B cell (primary cell): ENCODE measurements around the gene GABRD. TPM values are rescaled to one million over a fixed set of nuclear protein-coding genes. Genes with fewer than 3 reads are reported as not detected.

Experiments
- ATAC-seq: fragments of 200-7000 bp; cut with Tn5 transposase; one replicate; pipeline ENCODE4 v1.10.0; 2021; ENCODE audit warnings: low read depth, mild to moderate bottlenecking, moderate number of reproducible peaks, moderate library complexity
- CTCF ChIA-PET: fragments of 350-600 bp; sonication (Branson Sonifier 250); formaldehyde crosslinking; loops from one replicate; lab custom pipeline; 2021; ENCODE audit warnings: antibody characterized with exemption, inconsistent platforms; lab: Charles Lee
- POLR2A ChIA-PET: fragments of 350-600 bp; sonication (Branson Sonifier 250); formaldehyde crosslinking; loops from one replicate; lab custom pipeline; 2021; ENCODE audit warnings: antibody characterized with exemption; lab: Charles Lee
- DNase-seq: peaks from one replicate; pipeline ENCODE4 v3.0.0; 2013
- H2AFZ ChIP-seq: 2 replicates; pipeline ENCODE4 v1.6.1; 2012; ENCODE audit warnings: mild to moderate bottlenecking, low read depth, low read length; ENCODE audit not compliant: insufficient read depth, poor library complexity, severe bottlenecking
- H3K27ac ChIP-seq, 2 donors: 1 replicate in 1 of 2; 2 replicates in 1 of 2; pipeline ENCODE4 v1.5.1; 2012 to 2013; ENCODE audit warnings: low read length in 2 of 2, mild to moderate bottlenecking in 2 of 2, moderate library complexity in 1 of 2
- H3K27me3 ChIP-seq, 4 experiments: fragments of 200-600 bp in 1 of 4; sonication (generic) in 1 of 4; replicated peaks in 1 of 4; 1 replicate in 2 of 4; 2 replicates in 2 of 4; pipeline versions ENCODE4 v1.6.1 to v1.7.0; 2013 to 2016; ENCODE audit warnings: low read length in 3 of 4, mild to moderate bottlenecking in 2 of 4, mixed read lengths in 1 of 4, moderate library complexity in 1 of 4; ENCODE audit not compliant: insufficient read depth in 4 of 4, control insufficient read depth in 3 of 4; ENCODE audit errors: control extremely low read depth in 1 of 4
- H3K36me3 ChIP-seq, 2 experiments: replicated peaks in 1 of 2; 1 replicate in 1 of 2; 2 replicates in 1 of 2; pipeline versions ENCODE4 v1.6.1 to v1.7.1; 2013; ENCODE audit warnings: low read length in 1 of 2; ENCODE audit not compliant: insufficient read depth in 2 of 2, control insufficient read depth in 1 of 2; ENCODE audit errors: control extremely low read depth in 1 of 2, extremely low read depth in 1 of 2
- H3K4me1 ChIP-seq, 2 donors: fragments of 200-600 bp in 1 of 2; sonication (generic) in 1 of 2; 1 replicate in 1 of 2; 2 replicates in 1 of 2; pipeline versions ENCODE4 v1.5.1 to v1.6.1; 2013 to 2017; ENCODE audit warnings: low read length in 2 of 2; ENCODE audit not compliant: control insufficient read depth in 2 of 2, insufficient read depth in 2 of 2
- H3K4me2 ChIP-seq: replicated peaks from 2 replicates; pipeline ENCODE3; 2012; ENCODE audit warnings: mild to moderate bottlenecking, low read depth, low read length; ENCODE audit not compliant: poor library complexity, severe bottlenecking
- H3K4me3 ChIP-seq, 5 experiments: fragments of 200-600 bp in 1 of 5; sonication (generic) in 1 of 5; 1 replicate in 3 of 5; 2 replicates in 2 of 5; pipeline versions ENCODE4 v1.5.1 to v1.7.0; 2011 to 2016; ENCODE audit warnings: low read length in 4 of 5, mild to moderate bottlenecking in 4 of 5, low read depth in 2 of 5, control low read depth in 1 of 5, moderate library complexity in 1 of 5; ENCODE audit not compliant: insufficient read depth in 1 of 5; ENCODE audit errors: control extremely low read depth in 1 of 5, extremely low read depth in 1 of 5
- H3K79me2 ChIP-seq: fragments of 200-600 bp; sonication (generic); one replicate; pipeline ENCODE4 v1.6.0; 2016; ENCODE audit warnings: low read length; ENCODE audit not compliant: control insufficient read depth, insufficient read depth
- H3K9ac ChIP-seq: fragments of 200-600 bp; sonication (generic); 2 replicates; pipeline ENCODE4 v1.6.1; 2017; ENCODE audit warnings: mild to moderate bottlenecking, low read length, moderate library complexity
- H3K9me3 ChIP-seq, 3 donors: one replicate each; pipeline versions ENCODE4 v1.6.1 to v1.7.1; 2013; ENCODE audit warnings: low read length in 2 of 3; ENCODE audit not compliant: control insufficient read depth in 2 of 3, insufficient read depth in 1 of 3; ENCODE audit errors: control extremely low read depth in 1 of 3
- H4K20me1 ChIP-seq: 2 replicates; pipeline ENCODE4 v1.6.0; 2012; ENCODE audit warnings: mild to moderate bottlenecking, low read length; ENCODE audit not compliant: insufficient read depth, control insufficient read depth, poor library complexity, severe bottlenecking
- H3K27ac Mint-ChIP-seq: one replicate; pipeline ENCODE4 v1.8.0; 2021; ENCODE audit warnings: mixed read lengths
- H3K27me3 Mint-ChIP-seq: one replicate; pipeline ENCODE4 v1.8.0; 2021; ENCODE audit warnings: mixed read lengths
- H3K4me1 Mint-ChIP-seq: one replicate; pipeline ENCODE4 v1.8.0; 2021; ENCODE audit warnings: mixed read lengths
- H3K4me3 Mint-ChIP-seq: one replicate; pipeline ENCODE4 v1.8.0; 2021; ENCODE audit warnings: mixed read lengths
- H3K9me3 Mint-ChIP-seq: one replicate; pipeline ENCODE4 v1.8.0; 2022; ENCODE audit warnings: mixed read lengths; ENCODE audit not compliant: insufficient read depth
- CTCF ChIP-seq: fragments of 200-600 bp; IDR thresholded peaks from one replicate; pipeline ENCODE4 v1.8.0; 2022; ENCODE audit warnings: antibody characterized with exemption, mild to moderate bottlenecking
- EZH2 ChIP-seq: IDR thresholded peaks from 2 replicates; pipeline ENCODE4 v1.6.1; 2012; ENCODE audit warnings: borderline replicate concordance, low read depth, mild to moderate bottlenecking, moderate library complexity, low read length; ENCODE audit not compliant: insufficient read depth, poor library complexity, severe bottlenecking
- WGBS: methylation state at CpG from one replicate; pipeline ENCODE4 v1.1.5; 2013; ENCODE audit warnings: missing lambda C conversion rate; ENCODE audit not compliant: insufficient coverage; 5-methylcytosine and 5-hydroxymethylcytosine counted together
- intact Hi-C: fragments of 100-400 bp; cut with micrococcal nuclease; formaldehyde crosslinking; loops from one replicate; pipeline ENCODE4 v1.10.0; 2022
- polyA plus RNA-seq: library from polyadenylated mRNA; depleted of rRNA; stranded (reverse); fragments of >200 nt; gene quantifications from 2 replicates; pipeline ENCODE4 v1.2.3, GENCODE V29; 2012
- total RNA-seq, 2 donors: library from RNA; stranded (reverse); fragments of 120-200 nt in 1 of 2; gene quantifications; 1 replicate in 1 of 2; 2 replicates in 1 of 2; pipeline versions ENCODE4 v1.2.3 to v1.2.4, GENCODE V29; 2013 to 2022

The GABRD gene
- total and polyA plus RNA-seq, 2 donors (not counting 1 experiment from before 2014, with no cell fraction given), result not detected

- H2AFZ ChIP-seq, result no peak overlapping the region
Measured at GRCh38 chr1:2047749-2048729, 28.9 kb downstream of the GABRD start.

More at GRCh38 chr1:2047749-2048729, 28.9 kb downstream of the GABRD start:
- POLR2A ChIA-PET, result no interaction called here
- 78% methylated on average over 23 of the region's 25 CpGs for WGBS
- Histone ChIP-seq H3K27me3 (peaks cover 0 to 39% (median 15%) of the 10 kb centered on the region in 4 experiments), H3K79me2 (peaks cover 25% of the 10 kb centered on the region), H3K27ac (no peak overlapping the region), H3K36me3 (no peaks in the 10 kb centered on the region), H3K4me3 (no peak overlapping the region), H4K20me1 (peaks cover 11% of the 10 kb centered on the region), H3K9me3 (peaks cover 0 to 3% (median 0%) of the 10 kb centered on the region in 3 donors), H3K4me1 (peaks cover 25 to 38% of the 10 kb centered on the region in 2 donors), H3K4me2 (no peak overlapping the region), H3K9ac (no peak overlapping the region)
- CTCF ChIA-PET, result interaction anchor here (1.1 kb wide), 1 partner anchor 92 kb away, joined by 4 read pairs; no protein-coding TSS in a partner anchor
- intact Hi-C loops, result no loop called here
- Mint-ChIP-seq H3K4me3 (peak overlapping the region; percentile 81), H3K27me3 (peaks cover 14% of the 10 kb centered on the region), H3K27ac (peak overlapping the region; percentile 68), H3K9me3 (no peaks in the 10 kb centered on the region), H3K4me1 (peaks cover 38% of the 10 kb centered on the region)
- DNase-seq (no peak), ATAC-seq (no peak)
- TF ChIP-seq CTCF (no peak), EZH2 (no peak)
